DMS 273 treated with DMSO at 0.1 percent for 48 hours (cell line): Measurements from ENCODE around the gene RNMT.
"Not testable (repeated sequence)": the region's sequence is repeated elsewhere in the genome, so short reads cannot be mapped to it uniquely, and the experiment has no call there.

Experiments
- DNase-seq: peaks from one replicate; lab custom pipeline; 2025; lab: John Stamatoyannopoulos, UW

The RNMT gene

DNA sequence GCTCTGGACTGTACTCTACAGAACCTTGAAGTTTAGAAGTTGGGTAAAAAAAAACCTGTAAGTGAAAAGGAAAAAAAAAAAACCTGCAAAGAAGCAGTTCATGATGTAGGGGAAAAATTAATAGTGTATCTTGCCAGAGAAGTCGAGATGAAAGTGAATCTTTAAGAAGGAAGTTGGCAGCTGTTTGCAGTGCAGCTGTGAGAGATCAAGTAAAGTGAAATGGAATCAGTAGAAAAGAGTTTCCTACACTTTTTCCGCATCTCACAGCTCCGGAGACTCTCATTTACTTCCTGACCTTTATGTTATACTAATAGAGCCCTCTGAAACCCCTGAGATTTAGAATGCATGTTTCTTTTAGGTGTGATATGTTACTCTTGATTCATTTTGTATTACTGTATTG lies 19.2 kb downstream of the RNMT start:
- DNase-seq, result no peak

DNA sequence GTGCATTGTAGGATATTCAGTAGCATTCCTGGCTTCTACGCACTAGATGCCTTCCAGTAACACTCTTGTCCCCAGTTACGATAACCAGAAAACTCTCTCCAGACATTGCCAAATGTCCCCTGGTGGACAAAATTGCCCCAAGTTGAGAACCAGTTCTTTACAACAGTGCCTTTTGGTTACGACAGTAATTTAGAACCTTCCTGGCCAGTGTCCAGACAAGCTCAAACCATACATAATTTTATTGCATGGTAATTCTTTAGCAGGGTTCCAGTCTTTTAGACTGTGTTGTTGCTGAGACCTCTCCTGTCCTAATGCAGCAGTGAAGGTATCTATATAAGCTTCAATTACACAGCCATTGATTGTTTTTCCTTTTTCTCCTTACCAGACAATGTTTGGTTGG lies 20.2 kb downstream of the RNMT start:
- DNase-seq, result no peak

DNA sequence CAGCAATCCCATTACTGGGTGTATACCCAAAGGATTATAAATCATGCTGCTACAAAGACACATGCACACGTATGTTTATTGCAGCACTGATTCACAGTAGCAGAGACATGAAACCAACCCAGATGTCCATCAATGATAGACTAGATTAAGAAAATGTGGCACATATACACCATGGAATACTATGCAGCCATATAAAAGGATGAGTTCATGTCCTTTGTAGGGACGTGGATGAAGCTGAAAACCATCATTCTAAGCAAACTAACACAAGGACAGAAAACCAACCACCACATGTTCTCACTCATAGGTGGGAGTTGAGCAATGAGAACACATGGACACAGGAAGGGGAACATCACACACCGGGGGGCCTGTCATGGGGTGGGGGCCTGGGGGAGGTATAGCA lies 25.1 kb downstream of the RNMT start:
- not testable (repeated sequence) for DNase-seq

DNA sequence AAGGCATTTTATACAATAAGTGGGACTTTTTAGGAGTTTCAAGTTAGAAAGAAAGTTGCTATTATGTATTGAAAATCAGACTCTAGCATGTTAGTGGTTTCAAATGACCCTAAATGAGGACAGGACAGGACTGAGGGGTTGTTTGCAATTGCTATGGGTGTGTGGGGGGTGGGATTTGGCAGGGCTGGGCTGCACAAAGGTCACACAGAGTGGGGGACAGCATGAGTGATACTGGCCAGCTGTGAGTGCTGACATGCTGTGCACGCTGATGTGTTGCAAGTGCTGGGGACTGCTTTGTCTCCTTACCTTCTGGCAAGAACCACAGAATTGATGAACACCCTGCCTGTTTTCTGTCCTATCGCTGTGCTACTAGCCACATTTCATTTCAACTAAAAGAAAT lies 29.8 kb downstream of the RNMT start:
- DNase-seq, result no peak

DNA sequence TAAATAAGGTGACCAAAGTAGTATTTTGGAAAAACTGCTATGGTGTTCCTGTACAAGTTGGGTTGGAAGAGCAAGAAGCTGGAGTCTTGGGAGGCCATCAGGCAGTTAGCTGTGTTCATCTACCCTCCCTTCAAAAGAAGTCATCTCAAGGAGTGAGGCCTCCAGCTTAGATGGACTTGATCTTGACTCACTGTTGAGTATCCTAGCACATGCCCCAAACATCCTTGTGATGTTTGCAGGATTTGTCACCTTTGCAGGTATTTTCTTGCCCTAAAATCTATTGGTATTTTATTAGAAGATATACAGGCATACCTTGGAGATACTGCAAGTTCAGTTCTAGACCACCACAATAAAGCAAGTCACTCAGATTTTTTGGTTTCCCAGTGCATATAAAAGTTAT lies 30.2 kb downstream of the RNMT start:
- DNase-seq, result no peak

DNA sequence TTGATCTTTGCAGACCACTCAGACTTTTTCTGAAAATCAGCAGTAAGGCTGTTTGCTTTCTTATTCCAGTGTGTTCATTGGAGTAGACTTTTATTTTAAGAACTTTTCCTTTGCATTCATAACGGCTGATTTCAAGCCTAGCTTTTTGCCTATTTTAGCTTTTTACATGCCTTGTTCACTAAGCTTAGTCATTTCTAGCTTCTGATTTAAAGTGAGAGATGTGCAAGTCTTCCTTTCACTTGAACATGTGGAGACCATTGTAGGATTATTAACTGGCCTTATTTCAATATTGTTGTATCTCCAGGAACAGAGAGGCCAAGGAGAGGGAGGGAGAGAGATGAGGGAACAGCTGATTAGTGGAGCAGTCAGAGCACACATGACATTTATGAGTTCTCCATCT lies 32.1 kb downstream of the RNMT start:
- no peak for DNase-seq

DNA sequence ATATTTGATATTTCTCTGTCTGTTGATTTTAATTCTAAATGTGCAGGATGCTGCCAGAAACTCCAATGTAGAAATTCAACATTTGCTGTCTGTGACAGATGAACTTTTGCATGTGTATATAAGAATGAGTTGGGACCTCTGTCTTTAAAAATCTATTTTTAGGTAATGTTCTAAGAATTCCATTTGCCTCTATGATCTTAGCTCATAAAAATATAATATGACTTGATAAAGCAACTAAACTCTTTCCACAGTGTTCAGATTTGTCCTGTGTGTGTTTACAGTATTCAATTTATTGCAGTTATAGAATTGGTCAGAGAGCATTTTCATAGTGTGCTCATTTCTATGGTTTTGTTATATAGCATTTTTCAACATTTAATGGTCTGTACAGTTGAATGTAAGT lies 33.6 kb downstream of the RNMT start:
- DNase-seq, result no peak

DNA sequence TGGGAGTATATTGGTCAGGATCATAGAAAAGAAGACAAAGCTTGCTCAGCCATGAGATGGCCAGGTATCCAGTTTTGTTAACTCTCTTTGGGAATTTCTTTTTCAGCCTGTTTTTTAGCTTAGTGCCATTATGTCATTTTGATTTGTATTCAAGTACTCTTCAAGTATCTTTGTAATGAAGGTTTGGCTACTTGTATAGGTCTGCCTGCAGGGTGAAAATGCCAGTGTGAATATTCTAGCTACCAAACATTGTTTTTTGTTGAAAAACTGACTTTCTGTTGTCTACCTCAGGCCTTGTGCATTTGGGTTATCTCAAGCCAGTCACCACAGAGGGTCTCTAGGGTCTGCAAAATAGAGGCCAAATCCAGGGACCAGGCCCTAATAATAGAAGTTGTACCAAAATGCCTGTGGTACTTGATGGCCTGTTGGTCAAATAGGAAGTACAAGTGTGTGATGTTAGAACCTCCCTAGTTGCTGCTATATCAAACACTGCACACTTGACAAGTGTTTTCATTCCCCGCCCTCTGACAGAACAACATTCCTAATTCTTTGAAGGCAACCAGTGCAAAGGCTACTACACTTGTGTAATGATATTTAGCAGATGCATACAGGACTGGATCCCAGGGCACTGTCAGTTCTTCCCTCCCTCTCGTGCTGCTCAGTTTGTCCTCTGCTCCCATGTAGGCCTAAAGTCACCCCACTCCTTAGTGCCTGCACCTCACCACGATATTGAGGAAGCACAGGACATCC lies 36.4 kb downstream of the RNMT start:
- DNase-seq, result no peak

DNA sequence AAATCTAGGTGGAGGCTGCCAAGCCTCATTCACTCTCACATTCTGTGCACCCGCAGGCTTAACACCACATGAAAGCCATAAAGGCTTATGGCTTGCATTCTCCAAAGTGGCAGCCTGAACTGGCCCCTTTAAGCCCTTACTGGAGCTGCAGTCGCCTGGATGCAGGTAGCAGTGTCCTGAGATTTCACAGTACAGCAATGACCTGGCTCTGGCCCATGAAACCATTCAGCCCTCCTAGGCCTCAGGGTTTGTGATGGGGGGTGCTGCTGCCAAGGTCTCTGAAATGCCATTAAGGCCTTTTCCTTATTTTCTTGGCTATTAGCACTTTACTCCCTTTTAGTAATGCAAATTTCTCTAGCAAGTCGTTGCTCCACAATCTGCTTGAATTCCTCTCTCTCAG lies 48.6 kb downstream of the RNMT start:
- no peak for DNase-seq

DNA sequence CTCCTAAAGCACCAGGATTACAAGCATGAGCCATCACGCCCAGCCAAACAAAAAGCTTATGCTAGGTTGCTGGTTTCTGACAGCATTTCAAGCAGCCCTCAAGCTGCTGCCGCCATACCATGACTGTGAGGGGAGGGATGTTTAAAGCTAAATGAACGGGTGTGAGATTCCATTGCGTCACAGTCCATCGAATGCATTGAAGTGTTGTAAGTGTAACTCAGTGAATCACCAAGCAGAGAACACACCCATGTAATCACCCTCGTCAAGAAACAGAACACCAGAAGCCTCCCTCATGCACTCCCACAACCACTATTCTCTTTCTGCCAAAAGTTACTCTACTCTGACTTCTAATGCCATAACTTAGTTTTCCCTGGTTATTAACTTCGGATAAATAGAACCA lies 64.7 kb downstream of the RNMT start:
- DNase-seq, result no peak

DNA sequence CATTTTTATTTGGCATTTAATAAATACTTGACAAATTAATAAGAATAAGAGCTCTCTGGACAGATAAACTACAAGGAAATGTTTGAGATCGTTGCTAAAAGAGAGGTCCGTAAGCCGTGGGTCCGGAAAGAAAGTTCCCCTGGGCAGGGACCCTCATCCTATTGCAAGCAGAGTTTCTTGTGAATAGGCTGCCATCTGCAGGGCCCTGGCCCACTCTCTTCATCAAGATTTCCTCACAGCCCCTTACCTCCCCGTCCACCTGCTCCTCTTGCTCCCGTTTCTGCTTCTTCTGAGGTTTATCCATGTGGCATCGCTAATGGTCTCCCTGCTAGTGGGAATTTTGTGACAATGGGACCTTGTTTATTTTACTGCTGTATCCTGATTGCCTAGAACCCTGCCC lies 67.3 kb downstream of the RNMT start:
- no peak for DNase-seq

DNA sequence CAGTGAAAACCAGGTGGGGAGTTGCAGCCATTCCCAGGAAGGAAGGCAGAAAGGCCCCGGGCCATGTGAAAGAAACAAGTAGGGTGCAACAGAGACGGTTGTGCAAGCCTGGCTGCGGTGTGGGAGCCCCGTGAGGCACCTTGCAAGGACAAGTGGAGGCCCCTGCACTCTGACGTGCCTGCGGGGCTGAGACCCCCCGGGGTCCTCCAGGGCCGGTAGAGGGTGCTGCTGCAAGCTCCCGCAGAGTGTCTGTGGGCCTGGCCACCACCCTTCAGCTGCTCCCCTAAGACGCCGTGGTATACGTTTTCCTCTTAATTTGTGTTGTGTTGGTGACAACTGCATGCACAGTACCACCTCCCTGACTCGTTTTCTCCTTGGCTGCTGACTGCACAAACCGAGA lies 70.0 kb downstream of the RNMT start:
- no peak for DNase-seq

DNA sequence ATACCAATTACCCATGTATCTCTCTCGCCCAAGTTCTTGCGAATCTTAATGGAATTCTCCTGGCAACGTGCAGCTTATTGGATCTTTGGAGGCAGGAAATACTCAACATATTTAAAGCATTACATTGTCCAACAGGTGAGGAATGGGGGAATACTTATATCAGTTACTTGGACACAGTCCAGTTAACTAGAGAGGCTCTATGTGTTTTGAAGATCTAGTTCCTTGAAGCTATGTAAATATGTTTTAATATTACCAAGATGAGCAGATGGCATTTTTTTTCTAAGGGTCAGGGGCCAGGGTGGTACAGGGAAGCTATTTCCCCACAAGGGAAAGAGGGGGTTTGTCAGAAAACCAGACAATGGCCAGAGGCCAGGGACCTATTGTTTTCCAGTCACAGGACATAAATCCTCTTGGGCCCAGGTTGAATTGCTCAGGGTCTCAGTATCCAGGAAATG lies 70.7 kb downstream of the RNMT start:
- no peak for DNase-seq

DNA sequence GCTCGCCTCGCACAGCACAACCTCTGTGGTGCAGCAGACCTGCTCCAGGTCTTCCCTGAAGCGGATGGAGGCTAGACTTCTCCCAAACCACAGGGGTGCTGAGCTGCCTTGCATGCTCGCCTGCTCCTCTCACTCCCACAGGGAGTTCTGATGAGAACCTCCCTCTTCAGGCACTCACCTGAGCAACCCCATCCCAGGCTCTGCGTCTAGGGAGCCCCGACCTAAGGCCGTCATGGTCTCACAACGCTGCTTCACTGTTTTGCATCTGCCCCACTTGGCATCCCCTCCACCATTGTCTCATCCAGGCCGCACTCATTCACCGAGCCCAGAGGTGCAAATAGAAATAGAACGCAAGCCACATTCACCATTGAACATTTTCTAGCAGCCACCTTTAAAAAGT lies 72.9 kb downstream of the RNMT start:
- no peak for DNase-seq

DNA sequence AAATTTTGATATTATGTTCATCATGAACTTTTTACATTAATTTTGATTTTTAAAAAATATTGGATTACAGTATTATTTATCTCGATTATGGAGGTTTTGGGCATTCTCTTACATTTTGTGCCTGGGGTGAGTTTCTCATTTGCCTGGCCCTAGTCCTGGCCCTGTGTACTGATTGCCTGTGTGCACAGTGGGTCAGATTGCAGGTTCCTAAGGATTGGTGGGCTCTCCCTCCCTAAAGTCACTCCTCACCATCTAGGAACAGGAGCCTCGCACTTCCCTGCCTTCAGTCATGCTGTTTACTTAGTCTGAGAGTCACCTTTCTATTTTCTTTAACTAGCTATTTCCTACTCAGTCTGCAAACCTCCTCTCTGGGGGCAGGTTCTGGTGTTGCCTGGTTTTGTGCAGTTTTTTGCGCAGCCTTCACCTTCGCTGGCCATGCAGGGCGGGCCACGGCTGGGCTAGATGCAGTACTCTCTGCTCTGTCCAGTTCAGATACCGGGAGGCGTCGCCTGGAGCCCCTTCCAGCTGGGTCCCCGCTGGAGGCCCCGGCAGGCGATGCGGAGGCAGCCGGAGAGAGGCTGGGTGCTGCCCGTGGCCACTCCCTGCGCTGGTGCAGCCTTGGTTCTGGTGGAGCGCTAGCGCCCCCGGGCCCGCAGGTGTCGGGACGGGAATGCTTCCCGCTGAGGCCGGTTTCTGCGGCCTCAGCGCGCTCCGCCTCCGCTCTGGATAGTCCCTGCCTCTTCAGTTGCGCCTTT lies 74.2 kb downstream of the RNMT start:
- DNase-seq, result peak; percentile 33

DNA sequence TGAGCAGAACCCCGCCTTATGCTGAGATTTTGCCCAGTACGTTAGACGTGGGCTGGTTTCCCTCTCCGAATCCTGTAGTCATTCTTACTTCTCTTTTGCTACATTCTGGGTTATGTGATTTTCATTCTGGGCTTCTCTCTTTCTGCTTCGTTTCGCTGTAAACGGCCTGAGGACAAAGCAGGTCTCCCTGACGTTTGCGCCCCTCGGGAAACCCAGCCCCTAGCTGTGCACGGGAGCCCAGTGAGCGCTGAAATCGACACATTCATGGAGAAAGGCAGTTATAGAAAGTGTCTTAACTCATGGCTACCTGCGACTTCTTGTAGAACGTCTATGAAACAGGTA lies 74.8 kb downstream of the RNMT start:
- no peak for DNase-seq

DNA sequence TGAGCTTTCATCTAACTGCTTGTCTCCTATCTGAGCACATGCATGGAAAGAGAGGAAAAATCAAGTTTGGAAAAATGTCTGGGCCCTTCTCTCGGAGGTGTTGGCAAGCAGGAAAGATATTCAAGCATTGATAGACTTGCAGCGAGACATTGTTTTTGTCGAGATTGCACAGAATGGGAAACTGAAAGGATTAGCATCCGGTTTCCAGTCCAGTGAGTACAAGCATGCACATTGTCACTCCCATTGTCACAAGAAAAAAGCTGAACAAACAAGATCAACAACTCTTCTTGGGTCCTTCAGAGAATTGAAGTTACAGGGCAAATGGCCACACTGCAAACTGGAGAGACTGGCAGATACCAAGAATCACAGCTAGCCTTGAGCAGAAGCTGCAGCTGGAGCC lies 77.8 kb downstream of the RNMT start:
- no peak for DNase-seq

DNA sequence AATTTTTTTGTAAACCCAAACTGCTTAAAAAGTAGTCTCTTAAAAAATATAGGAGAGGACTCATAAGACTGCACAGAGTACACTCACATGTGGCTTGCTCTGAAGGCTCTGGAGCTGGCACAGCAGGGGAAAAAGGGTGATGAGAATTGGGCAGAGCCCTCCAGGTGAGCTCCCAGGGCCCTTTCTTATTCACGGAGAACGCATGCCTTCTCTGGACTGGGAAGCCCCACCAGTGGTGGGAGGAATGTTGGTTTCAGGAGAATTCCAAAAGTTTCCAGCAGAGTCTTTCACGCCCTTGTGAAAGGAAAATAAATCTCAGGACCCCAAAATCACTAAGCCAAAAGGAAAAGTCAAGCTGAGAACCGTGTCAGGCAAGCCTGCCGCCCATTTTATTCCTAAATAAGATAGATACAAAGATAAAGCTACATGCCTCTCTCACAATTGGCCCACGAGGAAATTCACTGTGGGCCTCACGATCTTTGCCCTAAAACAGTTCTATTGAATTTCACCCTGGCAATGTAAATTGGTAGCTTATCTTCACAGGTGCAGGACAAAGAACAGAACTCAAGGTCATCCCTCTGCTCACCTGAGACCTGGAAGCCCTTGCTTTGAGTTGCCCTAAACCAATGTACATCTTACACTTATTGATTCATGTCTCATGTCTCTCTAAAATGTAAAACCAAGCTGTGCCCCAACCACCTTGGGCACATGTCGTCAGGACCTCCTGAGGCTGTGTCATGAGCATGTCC lies 82.0 kb downstream of the RNMT start:
- DNase-seq, result no peak

DNA sequence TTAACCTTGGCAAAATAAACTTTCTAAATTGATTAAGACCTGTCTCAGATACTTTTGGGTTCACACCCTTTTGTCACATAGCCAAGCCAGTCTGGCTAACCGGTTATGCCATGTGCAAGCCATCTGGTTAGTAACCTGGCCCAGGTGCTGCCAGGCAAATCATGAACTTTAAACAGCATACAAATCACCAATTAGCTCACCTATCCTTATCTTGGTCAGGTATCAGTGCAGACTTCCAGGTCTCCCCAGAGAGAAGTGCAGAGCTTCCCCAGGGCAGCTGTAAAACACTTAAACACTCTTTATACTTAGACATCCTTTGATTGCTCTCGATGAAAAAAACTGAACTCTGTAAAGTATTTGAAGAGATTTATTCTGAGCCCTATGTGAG lies 82.6 kb downstream of the RNMT start:
- no peak for DNase-seq

DNA sequence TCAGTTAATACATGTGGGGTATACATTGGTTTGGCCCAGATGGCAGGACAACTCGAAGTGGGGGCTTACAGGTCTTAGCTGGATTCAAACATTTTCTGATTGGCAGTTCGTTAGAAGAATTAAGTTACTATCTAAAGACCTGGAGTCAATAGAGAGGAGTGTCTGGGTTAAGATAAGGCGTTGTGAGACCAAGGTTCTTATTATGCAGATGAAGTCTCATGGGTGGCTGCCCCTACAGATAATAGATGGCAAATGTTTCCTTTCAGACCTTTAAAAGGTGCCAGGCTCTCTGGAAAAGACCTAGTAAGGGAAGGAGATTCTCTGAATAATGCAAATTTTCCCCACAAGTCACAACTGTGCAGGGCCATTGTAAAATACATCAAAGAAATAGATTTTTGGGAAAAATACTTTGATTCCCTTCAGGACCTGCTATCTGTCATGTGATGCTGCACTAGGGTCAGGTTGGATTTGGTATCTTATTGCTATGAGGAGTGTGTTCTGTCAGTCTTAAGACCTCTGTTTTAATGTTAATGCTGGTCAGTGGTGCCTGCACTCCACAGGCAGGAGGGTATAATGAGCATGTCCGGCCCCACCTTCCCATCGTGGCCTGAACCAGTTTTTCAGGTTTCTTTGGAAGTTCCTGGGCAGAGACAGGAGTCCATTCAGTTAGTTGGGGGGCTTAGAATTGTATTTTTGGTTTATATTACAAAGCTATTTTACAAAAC lies 83.2 kb downstream of the RNMT start:
- DNase-seq, result no peak

DNA sequence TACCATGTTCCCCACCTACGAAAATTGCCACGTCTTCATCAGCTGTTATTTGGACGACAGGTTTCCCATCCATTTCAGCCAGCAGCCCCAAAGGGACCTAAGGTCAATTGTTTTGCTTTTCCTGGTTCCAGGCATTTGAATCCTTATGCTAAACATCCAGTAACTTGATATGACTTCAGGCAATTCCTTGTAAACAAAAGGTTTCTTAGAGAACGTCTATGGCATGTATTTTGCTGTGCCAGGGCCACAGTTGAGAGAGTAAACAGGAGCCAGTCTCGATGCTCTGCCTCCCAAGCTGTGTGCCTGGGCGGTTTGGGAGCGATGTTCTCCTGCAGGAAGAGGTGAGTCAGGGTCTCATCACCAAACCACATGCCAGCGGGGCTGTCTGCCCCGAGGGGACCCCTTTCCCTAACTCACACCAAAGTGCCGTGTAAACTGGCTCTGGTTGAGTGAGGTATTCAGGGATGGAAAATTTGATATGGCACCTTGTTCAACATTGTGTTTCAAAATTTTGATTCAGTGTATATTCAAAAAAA lies 84.5 kb downstream of the RNMT start:
- no peak for DNase-seq

DNA sequence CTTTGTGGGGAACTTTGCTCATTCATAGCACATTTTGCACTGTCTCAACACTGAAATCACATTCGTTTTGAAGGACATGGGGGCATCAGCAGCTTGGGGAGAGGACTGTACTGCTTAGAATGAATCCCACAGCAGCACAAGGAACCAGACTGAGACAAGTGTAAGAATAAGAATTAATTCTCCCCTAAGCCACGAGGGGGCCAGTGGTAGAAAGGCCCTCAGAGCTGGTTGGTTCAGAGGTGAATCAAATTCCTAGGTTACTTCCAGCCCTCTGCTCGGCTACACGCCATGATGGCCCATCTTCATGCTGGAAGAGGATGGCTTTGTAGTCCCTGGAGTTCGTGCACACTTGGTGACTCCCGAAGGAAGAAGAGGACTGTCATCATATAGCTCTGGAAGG lies 85.5 kb downstream of the RNMT start:
- DNase-seq, result peak; percentile 15
